ENCODE data around the gene GSTM3. TPM values are rescaled to one million over a fixed set of nuclear protein-coding genes. Genes with fewer than 3 reads are reported as not detected.
"Not testable (repeated sequence)": the region's sequence is repeated elsewhere in the genome, so short reads cannot be mapped to it uniquely, and the experiment has no call there.

Gene GSTM3
- total RNA-seq, 4 donors from 2014 or later = 34.4 to 223 (median 62.8) TPM

- no peak for ATAC-seq (ENCODE audit: low FRiP score)
- no peak for TF ChIP-seq CTCF (IDR thresholded peaks at IDR 0.05)
- DNase-seq (ENCODE audit: low spot score) = no peak
Measured at GRCh38 chr1:109760581-109761226, 19.9 kb upstream of the GSTM3 start.

- DNase-seq (ENCODE audit: low spot score) = no peak
- TF ChIP-seq CTCF (IDR thresholded peaks at IDR 0.05) = no peak
- ATAC-seq (ENCODE audit: low FRiP score) = no peak
Measured at GRCh38 chr1:109759513-109760334, 18.9 kb upstream of the GSTM3 start.

- DNase-seq (ENCODE audit: low spot score) = no peak
- TF ChIP-seq CTCF (IDR thresholded peaks at IDR 0.05) = no peak
- ATAC-seq (ENCODE audit: low FRiP score) = no peak
Measured at GRCh38 chr1:109757936-109758786, 17.3 kb upstream of the GSTM3 start.

- ATAC-seq (ENCODE audit: low FRiP score) (no peak), DNase-seq (ENCODE audit: low spot score) (no peak)
- TF ChIP-seq CTCF (IDR thresholded peaks at IDR 0.05) = no peak
Measured at GRCh38 chr1:109756848-109757521, 16.1 kb upstream of the GSTM3 start.

- not testable (repeated sequence) for ATAC-seq (ENCODE audit: low FRiP score); DNase-seq (ENCODE audit: low spot score)
Measured at GRCh38 chr1:109756325-109756724, 15.5 kb upstream of the GSTM3 start.

- ATAC-seq (ENCODE audit: low FRiP score) (no peak), DNase-seq (ENCODE audit: low spot score) (no peak)
- no peak for TF ChIP-seq CTCF (IDR thresholded peaks at IDR 0.05)
Measured at GRCh38 chr1:109754738-109755137, 13.9 kb upstream of the GSTM3 start.
